OCI-LY7 (cell line): ENCODE measurements around the gene DACT3. TPM values are rescaled to one million over a fixed set of nuclear protein-coding genes. Genes with fewer than 3 reads are reported as not detected.
A peak's percentile ranks its signal among the peaks of the same experiment; 100 is the strongest.

ENCODE experiments used
- BruUV-seq: library from RNA; stranded (reverse); fragments of 400-500 nt; replicated peaks from 2 replicates; lab custom pipeline; 2021; lab: Mats Ljungman, UMichigan
- CTCF ChIA-PET: fragments of 300-600 bp; sonication (Branson Sonifier 250); formaldehyde crosslinking; loops from one replicate; lab custom pipeline; 2022; ENCODE audit warnings: antibody characterized with exemption; ENCODE audit not compliant: unreplicated experiment; lab: Charles Lee
- POLR2A ChIA-PET: fragments of 300-600 bp; sonication (Branson Sonifier 250); formaldehyde crosslinking; loops from one replicate; lab custom pipeline; 2022; ENCODE audit warnings: antibody characterized with exemption; lab: Charles Lee
- DNase-seq: peaks from one replicate; pipeline ENCODE4 v3.0.0-alpha.2; 2015; ENCODE audit warnings: low spot score
- H2AFZ ChIP-seq: fragments of 200-600 bp; sonication (generic), shearing (Covaris generic); 2 replicates; pipeline ENCODE4 v1.6.1; 2014; ENCODE audit warnings: mild to moderate bottlenecking, antibody characterized with exemption, low read length, moderate library complexity
- H3K27ac ChIP-seq: fragments of 200-600 bp; sonication (generic); 2 replicates; pipeline ENCODE4 v1.5.1; 2014; ENCODE audit warnings: mixed run types, low read depth, mild to moderate bottlenecking, moderate library complexity, low read length, inconsistent platforms; ENCODE audit not compliant: poor library complexity, severe bottlenecking
- H3K36me3 ChIP-seq: fragments of 200-600 bp; sonication (generic); 2 replicates; pipeline ENCODE4 v1.6.1; 2014; ENCODE audit warnings: mild to moderate bottlenecking, antibody characterized with exemption, low read length, moderate library complexity, mixed read lengths; ENCODE audit not compliant: insufficient read depth
- H3K4me1 ChIP-seq: fragments of 200-600 bp; sonication (generic); 2 replicates; pipeline ENCODE4 v1.5.1; 2014; ENCODE audit warnings: mild to moderate bottlenecking, low read length; ENCODE audit not compliant: insufficient read depth, poor library complexity, severe bottlenecking
- H3K4me2 ChIP-seq: fragments of 200-600 bp; sonication (generic); 2 replicates; pipeline ENCODE4 v1.6.1; 2014; ENCODE audit warnings: mild to moderate bottlenecking, low read length
- H3K4me3 ChIP-seq: fragments of 200-600 bp; sonication (generic); 2 replicates; pipeline ENCODE4 v1.5.1; 2014; ENCODE audit warnings: mild to moderate bottlenecking, low read depth, low read length; ENCODE audit not compliant: poor library complexity, severe bottlenecking
- H3K79me2 ChIP-seq: fragments of 200-600 bp; sonication (generic); 2 replicates; pipeline ENCODE4 v1.6.1; 2016; ENCODE audit warnings: low read depth, mild to moderate bottlenecking, low read length, moderate library complexity, mixed read lengths; ENCODE audit not compliant: insufficient read depth
- H3K9me2 ChIP-seq: fragments of 200-600 bp; sonication (generic); 2 replicates; pipeline ENCODE4 v1.6.1; 2016; ENCODE audit warnings: mild to moderate bottlenecking, low read length, mixed read lengths; ENCODE audit not compliant: insufficient read depth
- H3K9me3 ChIP-seq: fragments of 200-600 bp; sonication (generic); 2 replicates; pipeline ENCODE4 v1.6.1; 2014; ENCODE audit warnings: mild to moderate bottlenecking, mixed run types, low read length, mixed read lengths
- H4K20me1 ChIP-seq: fragments of 200-600 bp; sonication (generic); 2 replicates; pipeline ENCODE4 v1.6.1; 2014; ENCODE audit warnings: mild to moderate bottlenecking, antibody characterized with exemption, low read length, moderate library complexity, mixed read lengths; ENCODE audit not compliant: insufficient read depth
- CTCF ChIP-seq: fragments of 200-600 bp; sonication (generic); conservative IDR thresholded peaks from 2 replicates; pipeline ENCODE4 v1.5.1; 2014; ENCODE audit warnings: mild to moderate bottlenecking, antibody characterized with exemption, low read length, moderate library complexity, mixed read lengths
- EZH2phosphoT487 ChIP-seq: fragments of 200-600 bp; sonication (generic); IDR thresholded peaks from 2 replicates; pipeline ENCODE4 v1.6.1; 2018; ENCODE audit warnings: low read depth, borderline replicate concordance, mild to moderate bottlenecking, mixed run types, antibody characterized with exemption, low read length, moderate library complexity, mixed read lengths
- intact Hi-C: fragments of 100-400 bp; cut with micrococcal nuclease; formaldehyde crosslinking; loops from one replicate; pipeline ENCODE4 v1.10.0; 2022; ENCODE audit not compliant: unreplicated experiment
- total RNA-seq, 2 experiments: library from RNA; depleted of rRNA in 1 of 2; stranded (reverse); fragments of >200 nt in 1 of 2; shearing (Covaris generic) in 1 of 2; gene quantifications; 2 replicates each; pipeline ENCODE4 v1.2.3, GENCODE V29; 2014 to 2022

DACT3 gene
- total RNA-seq, 2 experiments from 2014 or later: 0.44 TPM; not detected in 1

- CTCF ChIA-PET: interaction anchor here (0.6 to 2.2 kb wide), 3 partner anchors 46 to 75 kb away, joined by 4 to 11 read pairs (median 10); no protein-coding TSS in a partner anchor
- peak overlapping the region; percentile 76 for H3K4me2 ChIP-seq
- H2AFZ ChIP-seq: no peak overlapping the region
- H3K36me3 ChIP-seq: no peaks in the 10 kb centered on the region
- H3K9me3 ChIP-seq: no peaks in the 10 kb centered on the region
- intact Hi-C loops: no loop called here
- no peaks in the 10 kb centered on the region for H3K79me2 ChIP-seq
- DNase-seq: no peak
- TF ChIP-seq EZH2phosphoT487 (no peak), CTCF (0 out of 2 replicates have a peak, but pooled peaks have one; percentile 35)
- no TSS peak for BruUV-seq
- H4K20me1 ChIP-seq: 0 out of 2 replicates have a peak, but pooled peaks cover 3% of the 10 kb centered on the region
- H3K4me1 ChIP-seq: peaks cover 29% of the 10 kb centered on the region
- POLR2A ChIA-PET: interaction anchor here (1.0 kb wide), 2 partner anchors 32 to 41 kb away, joined by 3 read pairs; no protein-coding TSS in a partner anchor
- H3K9me2 ChIP-seq: no peaks in the 10 kb centered on the region
- H3K27ac ChIP-seq: no peak overlapping the region
- peak overlapping the region; percentile 62 for H3K4me3 ChIP-seq
These were observed 397 bp downstream of the DACT3 start for GRCh38 chr19:46660551-46661019.

- BruUV-seq: no TSS peak
- Histone ChIP-seq H2AFZ (no peak overlapping the region), H4K20me1 (0 out of 2 replicates have a peak, but pooled peaks cover 3% of the 10 kb centered on the region), H3K9me2 (no peaks in the 10 kb centered on the region), H3K27ac (no peak overlapping the region), H3K4me3 (peak overlapping the region; percentile 62), H3K4me1 (peaks cover 29% of the 10 kb centered on the region), H3K4me2 (peak overlapping the region; percentile 76), H3K79me2 (no peaks in the 10 kb centered on the region), H3K9me3 (no peaks in the 10 kb centered on the region), H3K36me3 (no peaks in the 10 kb centered on the region)
- no peak for DNase-seq
- ChIA-PET POLR2A (no interaction called here), CTCF (no interaction called here)
- intact Hi-C loops: no loop called here
- no peak for TF ChIP-seq EZH2phosphoT487
- no peak for TF ChIP-seq CTCF
These were observed 919 bp downstream of the DACT3 start for GRCh38 chr19:46660008-46660517.
